SK-N-SH (cell line): ENCODE measurements around the gene SLC1A1.
A peak's percentile ranks its signal among the peaks of the same experiment; 100 is the strongest.

Source experiments
- FOXJ3 ChIP-seq: sonication (generic); formaldehyde crosslinking; IDR thresholded peaks from 2 replicates; pipeline ENCODE4 v1.5.1; 2020; ENCODE audit warnings: mild to moderate bottlenecking, missing genetic modification reagents
- NRF1 ChIP-seq: IDR thresholded peaks from 2 replicates; pipeline ENCODE4 v1.6.1; 2012; ENCODE audit warnings: low read depth, mild to moderate bottlenecking, low read length
- POLR2AphosphoS5 ChIP-seq: IDR thresholded peaks from 2 replicates; pipeline ENCODE4 v1.6.1; 2012; ENCODE audit warnings: low read depth, low read length
- RAD21 ChIP-seq: IDR thresholded peaks from 2 replicates; pipeline ENCODE4 v1.6.1; 2012; ENCODE audit warnings: mild to moderate bottlenecking, low read length
- RFX5 ChIP-seq: IDR thresholded peaks from 2 replicates; pipeline ENCODE4 v1.6.1; 2012; ENCODE audit warnings: mild to moderate bottlenecking, improper control_type of control experiment, low read length
- TAF1 ChIP-seq: IDR thresholded peaks from 2 replicates; pipeline ENCODE4 v1.6.1; 2012; ENCODE audit warnings: low read depth, mild to moderate bottlenecking, low read length, moderate library complexity, borderline replicate concordance
- TEAD4 ChIP-seq: IDR thresholded peaks from 2 replicates; pipeline ENCODE4 v1.4.0; 2012; ENCODE audit warnings: mild to moderate bottlenecking, borderline replicate concordance; ENCODE audit not compliant: insufficient read depth
- TF ChIP-seq, protein P1 (sequence below): fragments of 200-600 bp; sonication (generic); IDR thresholded peaks from 2 replicates; pipeline ENCODE4 v1.6.1; 2017; ENCODE audit warnings: antibody characterized with exemption, mild to moderate bottlenecking, moderate library complexity
- TF ChIP-seq, protein P2 (sequence below): IDR thresholded peaks from 2 replicates; pipeline ENCODE4 v1.4.0; 2012; ENCODE audit warnings: low read depth, borderline replicate concordance

DNA sequence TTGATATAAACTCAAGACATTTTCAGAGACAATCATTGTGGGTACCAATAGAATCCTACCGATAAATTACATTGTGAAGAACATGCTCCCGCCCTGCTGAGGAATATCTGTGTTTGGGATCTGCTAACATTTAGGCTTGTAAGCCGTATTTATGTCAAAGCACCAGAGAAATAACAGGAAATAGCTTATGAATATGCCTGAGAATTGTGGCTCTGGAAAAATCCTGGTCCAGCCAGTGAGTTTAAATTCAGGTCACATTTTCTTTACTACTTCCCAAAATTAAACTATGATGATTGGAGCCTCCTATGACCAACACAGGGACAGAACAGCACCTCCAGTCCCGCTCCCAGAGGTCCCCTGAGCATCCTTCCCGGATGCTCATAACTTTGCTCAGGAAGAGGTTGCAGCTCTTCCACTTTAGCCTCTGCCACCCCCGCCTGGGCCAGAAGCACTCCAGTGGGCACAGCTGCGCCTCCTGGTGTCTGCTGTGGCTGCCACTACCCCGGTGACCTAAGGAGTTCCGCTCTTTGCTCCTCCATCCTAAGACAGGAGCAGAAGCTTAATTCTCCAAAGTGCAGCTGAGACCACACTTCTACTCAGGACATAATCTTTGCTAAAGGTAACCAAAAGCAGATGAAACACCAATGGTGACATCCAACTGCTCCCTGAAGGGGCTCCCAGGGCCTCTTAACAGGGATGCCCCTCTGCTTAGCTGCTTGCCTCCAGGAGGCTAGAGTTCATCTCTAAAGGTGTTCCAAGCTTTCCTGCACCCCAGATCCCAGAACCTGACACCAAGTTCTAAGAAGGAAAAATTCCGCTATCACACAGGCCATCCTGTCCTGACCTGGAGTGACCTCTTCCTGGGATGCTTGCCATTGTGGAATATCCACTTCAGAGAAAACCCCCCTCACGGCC, 58.8 kb downstream of the SLC1A1 start:
- TF ChIP-seq NRF1 = no peak
- TF ChIP-seq POLR2AphosphoS5 = no peak
- TF ChIP-seq FOXJ3 (CRISPR knock-in tag) = no peak
- TF ChIP-seq, protein P1, sequence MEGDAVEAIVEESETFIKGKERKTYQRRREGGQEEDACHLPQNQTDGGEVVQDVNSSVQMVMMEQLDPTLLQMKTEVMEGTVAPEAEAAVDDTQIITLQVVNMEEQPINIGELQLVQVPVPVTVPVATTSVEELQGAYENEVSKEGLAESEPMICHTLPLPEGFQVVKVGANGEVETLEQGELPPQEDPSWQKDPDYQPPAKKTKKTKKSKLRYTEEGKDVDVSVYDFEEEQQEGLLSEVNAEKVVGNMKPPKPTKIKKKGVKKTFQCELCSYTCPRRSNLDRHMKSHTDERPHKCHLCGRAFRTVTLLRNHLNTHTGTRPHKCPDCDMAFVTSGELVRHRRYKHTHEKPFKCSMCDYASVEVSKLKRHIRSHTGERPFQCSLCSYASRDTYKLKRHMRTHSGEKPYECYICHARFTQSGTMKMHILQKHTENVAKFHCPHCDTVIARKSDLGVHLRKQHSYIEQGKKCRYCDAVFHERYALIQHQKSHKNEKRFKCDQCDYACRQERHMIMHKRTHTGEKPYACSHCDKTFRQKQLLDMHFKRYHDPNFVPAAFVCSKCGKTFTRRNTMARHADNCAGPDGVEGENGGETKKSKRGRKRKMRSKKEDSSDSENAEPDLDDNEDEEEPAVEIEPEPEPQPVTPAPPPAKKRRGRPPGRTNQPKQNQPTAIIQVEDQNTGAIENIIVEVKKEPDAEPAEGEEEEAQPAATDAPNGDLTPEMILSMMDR = peak; percentile 48; the same call in 1 of the 2 replicates
- TF ChIP-seq RAD21 = peak; percentile 25
- TF ChIP-seq, protein P2, sequence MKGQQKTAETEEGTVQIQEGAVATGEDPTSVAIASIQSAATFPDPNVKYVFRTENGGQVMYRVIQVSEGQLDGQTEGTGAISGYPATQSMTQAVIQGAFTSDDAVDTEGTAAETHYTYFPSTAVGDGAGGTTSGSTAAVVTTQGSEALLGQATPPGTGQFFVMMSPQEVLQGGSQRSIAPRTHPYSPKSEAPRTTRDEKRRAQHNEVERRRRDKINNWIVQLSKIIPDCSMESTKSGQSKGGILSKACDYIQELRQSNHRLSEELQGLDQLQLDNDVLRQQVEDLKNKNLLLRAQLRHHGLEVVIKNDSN = no peak
- TF ChIP-seq RFX5 = no peak
- no peak for TF ChIP-seq TEAD4
- TF ChIP-seq TAF1 = no peak
